ENCODE results near the gene ZNF230. TPM values are rescaled to one million over a fixed set of nuclear protein-coding genes. Genes with fewer than 3 reads are reported as not detected.

Gene ZNF230
- 2.1 to 3.6 TPM (median 3.0 TPM) in 5 replicates for total RNA-seq (2022; extraction: Qiagen RNA extraction; ENCODE audit: low read depth)

GRCh38 chr19:44002566-44003460, at the start of gene ZNF230:
TSS of gene ZNF230 (plus strand) at chr19:44002957. CDS start at chr19:44007079, 4,122 bp downstream.

GRCh38 chr19:43983912-43984686, 18.7 kb upstream of the ZNF230 start, which contains the start of gene ZNF155:
TSS of gene ZNF155 (plus strand) at chr19:43984188. CDS start at chr19:43988544, 4,356 bp downstream.

GRCh38 chr19:44025217-44025936, 22.6 kb downstream of the ZNF230 start, which contains the start of gene ZNF222:
TSS of gene ZNF222 (plus strand) at chr19:44025379. CDS start at chr19:44025437, 58 bp downstream.

GRCh38 chr19:44051650-44052402, 49.1 kb downstream of the ZNF230 start, which contains the start of gene ZNF223:
TSS of gene ZNF223 (plus strand) at chr19:44052036. CDS start at chr19:44055177, 3,141 bp downstream.

Other genes starting within 250 kb of the ZNF230 start
- 47.4 to 65.8 TPM (median 57.7 TPM) in 5 replicates for gene SMG9, start 248.0 kb upstream of the ZNF230 start, total RNA-seq (2022; extraction: Qiagen RNA extraction; ENCODE audit: low read depth)
- gene KCNN4, start 222.0 kb upstream of the ZNF230 start, total RNA-seq (2022; extraction: Qiagen RNA extraction; ENCODE audit: low read depth) = 44.8 to 64.3 TPM (median 57.6 TPM) in 5 replicates
- 0.09 to 0.29 TPM (median 0.21 TPM) in 4 of 5 replicates, not detected in the other for gene LYPD5, start 200.5 kb upstream of the ZNF230 start, total RNA-seq (2022; extraction: Qiagen RNA extraction; ENCODE audit: low read depth)
- gene ZNF283, start 175.6 kb upstream of the ZNF230 start, total RNA-seq (2022; extraction: Qiagen RNA extraction; ENCODE audit: low read depth) = 3.3 to 5.5 TPM (median 4.7 TPM) in 5 replicates
- 0.15 to 0.30 TPM (median 0.18 TPM) in 5 replicates for gene ZNF404, start 119.0 kb upstream of the ZNF230 start, total RNA-seq (2022; extraction: Qiagen RNA extraction; ENCODE audit: low read depth)
- gene ZNF45, start 67.7 kb upstream of the ZNF230 start, total RNA-seq (2022; extraction: Qiagen RNA extraction; ENCODE audit: low read depth) = 7.5 to 11.8 TPM (median 10.4 TPM) in 5 replicates
- gene ZNF221, start 51.7 kb upstream of the ZNF230 start, total RNA-seq (2022; extraction: Qiagen RNA extraction; ENCODE audit: low read depth) = 0.35 to 0.85 TPM (median 0.70 TPM) in 5 replicates
- gene ZNF155, start 18.8 kb upstream of the ZNF230 start, total RNA-seq (2022; extraction: Qiagen RNA extraction; ENCODE audit: low read depth) = 2.6 to 3.2 TPM (median 2.9 TPM) in 5 replicates
- 3.3 to 4.1 TPM (median 3.6 TPM) in 5 replicates for gene ZNF222, start 22.4 kb downstream of the ZNF230 start, total RNA-seq (2022; extraction: Qiagen RNA extraction; ENCODE audit: low read depth)
- gene ZNF223, start 49.1 kb downstream of the ZNF230 start, total RNA-seq (2022; extraction: Qiagen RNA extraction; ENCODE audit: low read depth) = 1.5 to 4.0 TPM (median 2.6 TPM) in 5 replicates
- gene ZNF284, start 69.2 kb downstream of the ZNF230 start, total RNA-seq (2022; extraction: Qiagen RNA extraction; ENCODE audit: low read depth) = 0.38 to 0.61 TPM (median 0.42 TPM) in 5 replicates
- gene ZNF224, start 91.4 kb downstream of the ZNF230 start, total RNA-seq (2022; extraction: Qiagen RNA extraction; ENCODE audit: low read depth) = 6.4 to 12.1 TPM (median 10.1 TPM) in 5 replicates
- 2.0 to 4.0 TPM (median 3.0 TPM) in 5 replicates for gene ZNF225, start 110.4 kb downstream of the ZNF230 start, total RNA-seq (2022; extraction: Qiagen RNA extraction; ENCODE audit: low read depth)
- 2.1 to 3.0 TPM (median 2.3 TPM) in 5 replicates for gene ZNF234, start 138.6 kb downstream of the ZNF230 start, total RNA-seq (2022; extraction: Qiagen RNA extraction; ENCODE audit: low read depth)
- gene ZNF226, start 162.1 kb downstream of the ZNF230 start, total RNA-seq (2022; extraction: Qiagen RNA extraction; ENCODE audit: low read depth) = 18.8 to 23.0 TPM (median 21.0 TPM) in 5 replicates
- gene ZNF227, start 209.6 kb downstream of the ZNF230 start, total RNA-seq (2022; extraction: Qiagen RNA extraction; ENCODE audit: low read depth) = 9.7 to 14.0 TPM (median 10.1 TPM) in 5 replicates